OCI-LY7 (cell line): ENCODE data around the gene PHACTR2.

Experiments used
- CTCF ChIP-seq: fragments of 200-600 bp; sonication (generic); conservative IDR thresholded peaks from 2 replicates; pipeline ENCODE4 v1.5.1; 2014; ENCODE audit warnings: mild to moderate bottlenecking, antibody characterized with exemption, low read length, moderate library complexity, mixed read lengths
- EZH2phosphoT487 ChIP-seq: fragments of 200-600 bp; sonication (generic); IDR thresholded peaks from 2 replicates; pipeline ENCODE4 v1.6.1; 2018; ENCODE audit warnings: low read depth, borderline replicate concordance, mild to moderate bottlenecking, mixed run types, antibody characterized with exemption, low read length, moderate library complexity, mixed read lengths

- TF ChIP-seq CTCF, result no peak
- TF ChIP-seq EZH2phosphoT487, result no peak
Observed at GRCh38 chr6:143774347-143774746, 96.6 kb downstream of the PHACTR2 start.
